ENCODE measurements around the gene SMAD7. TPM values are rescaled to one million over a fixed set of nuclear protein-coding genes. Genes with fewer than 3 reads are reported as not detected.

The SMAD7 gene
- total and polyA plus RNA-seq, 10 of the 15 experiments (the other 5 are each of a cell fraction or from before 2014, with no cell fraction given) = 1.3 to 22.5 (median 8.0) TPM

GRCh38 chr18:48951448-48952286 is 902 bp upstream of the SMAD7 start (continued):
- TF ChIP-seq ZBTB4 (CRISPR knock-in tag; IDR thresholded peaks at IDR 0.05) (no peak), KDM1A (IDR thresholded peaks at IDR 0.05; ENCODE audit: borderline replicate concordance) (no peak), POLR2A (IDR thresholded peaks at IDR 0.05; ENCODE audit: low read depth, low read length) (peak; percentile 86), BCLAF1 (IDR thresholded peaks at IDR 0.05) (no peak), PAX5 (IDR thresholded peaks at IDR 0.05; ENCODE audit: borderline replicate concordance, low read depth, low read length) (no peak), CREM (IDR thresholded peaks at IDR 0.05; ENCODE audit: low read depth) (no peak), NKRF (conservative IDR thresholded peaks at IDR 0.05) (peak; percentile 84), ATF3 (IDR thresholded peaks at IDR 0.05; ENCODE audit: borderline replicate concordance, extremely low read depth, low read depth, low read length) (peak; percentile 37; the same call in 1 of the 2 replicates), ASH2L (IDR thresholded peaks at IDR 0.05; ENCODE audit: borderline replicate concordance, low read depth) (no peak), STAT3 (IDR thresholded peaks at IDR 0.05; ENCODE audit: low read depth, low read length) (no peak), E2F8 (IDR thresholded peaks at IDR 0.05; ENCODE audit: low read depth, partially characterized antibody) (no peak), NFYB (IDR thresholded peaks at IDR 0.05; ENCODE audit: insufficient read depth, low read depth, low read length) (no peak), SIX5 (IDR thresholded peaks at IDR 0.05; ENCODE audit: low read depth, low read length, severe bottlenecking) (no peak), STAT1 (conservative IDR thresholded peaks at IDR 0.05) (no peak), SPI1 (IDR thresholded peaks at IDR 0.05; ENCODE audit: borderline replicate concordance, insufficient read depth, low read depth, low read length) (no peak), CBFB (IDR thresholded peaks at IDR 0.05; ENCODE audit: low read depth) (no peak), NR2C1 (IDR thresholded peaks at IDR 0.05) (no peak), SMAD1 (IDR thresholded peaks at IDR 0.05; ENCODE audit: low read depth, partially characterized antibody) (no peak)
